ENCODE data around the gene FAXC. TPM values are rescaled to one million over a fixed set of nuclear protein-coding genes. Genes with fewer than 3 reads are reported as not detected.
A peak's percentile ranks its signal among the peaks of the same experiment; 100 is the strongest.

FAXC gene
- total RNA-seq, 1 experiment from 2014 or later: 12.9 TPM

GRCh38 chr6:99246602-99247001, 102.9 kb downstream of the FAXC start:
- POLR2A ChIA-PET: no interaction called here
- ATAC-seq: no peak
- Mint-ChIP-seq H3K27ac (no peak overlapping the region), H3K36me3 (no peaks in the 10 kb centered on the region), H3K9me3 (peaks cover 3% of the 10 kb centered on the region), H3K27me3 (ENCODE audit: low read depth) (no peaks in the 10 kb centered on the region; the same call in 1 of the 2 replicates), H3K4me1 (peaks cover 3% of the 10 kb centered on the region; the same call in 1 of the 2 replicates), H3K4me3 (no peak overlapping the region)
- TF ChIP-seq TEAD4 (CRISPR knock-in tag; IDR thresholded peaks at IDR 0.05) (no peak), ZNF263 (CRISPR knock-in tag; IDR thresholded peaks at IDR 0.05; ENCODE audit: low read depth) (no peak), ELF4 (CRISPR knock-in tag; IDR thresholded peaks at IDR 0.05; ENCODE audit: low read depth) (no peak), NR2C2 (CRISPR knock-in tag; IDR thresholded peaks at IDR 0.05) (no peak), OVOL2 (CRISPR knock-in tag; IDR thresholded peaks at IDR 0.05; ENCODE audit: borderline replicate concordance) (no peak), STAT6 (CRISPR knock-in tag; conservative IDR thresholded peaks at IDR 0.05; ENCODE audit: low read depth) (no peak), ZNF232 (CRISPR knock-in tag; IDR thresholded peaks at IDR 0.05) (no peak), ZNF425 (CRISPR knock-in tag; conservative IDR thresholded peaks at IDR 0.05) (no peak), ATF3 (CRISPR knock-in tag; conservative IDR thresholded peaks at IDR 0.05) (no peak), ZNF512 (CRISPR knock-in tag; IDR thresholded peaks at IDR 0.05; ENCODE audit: borderline replicate concordance) (no peak)
- TF ChIP-seq, protein P1, sequence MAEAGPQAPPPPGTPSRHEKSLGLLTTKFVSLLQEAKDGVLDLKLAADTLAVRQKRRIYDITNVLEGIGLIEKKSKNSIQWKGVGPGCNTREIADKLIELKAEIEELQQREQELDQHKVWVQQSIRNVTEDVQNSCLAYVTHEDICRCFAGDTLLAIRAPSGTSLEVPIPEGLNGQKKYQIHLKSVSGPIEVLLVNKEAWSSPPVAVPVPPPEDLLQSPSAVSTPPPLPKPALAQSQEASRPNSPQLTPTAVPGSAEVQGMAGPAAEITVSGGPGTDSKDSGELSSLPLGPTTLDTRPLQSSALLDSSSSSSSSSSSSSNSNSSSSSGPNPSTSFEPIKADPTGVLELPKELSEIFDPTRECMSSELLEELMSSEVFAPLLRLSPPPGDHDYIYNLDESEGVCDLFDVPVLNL (CRISPR knock-in tag; IDR thresholded peaks at IDR 0.05; ENCODE audit: borderline replicate concordance, low read depth): no peak
- DNase-seq (ENCODE audit: low spot score): no peak
- CTCF ChIA-PET: no interaction called here

DNA sequence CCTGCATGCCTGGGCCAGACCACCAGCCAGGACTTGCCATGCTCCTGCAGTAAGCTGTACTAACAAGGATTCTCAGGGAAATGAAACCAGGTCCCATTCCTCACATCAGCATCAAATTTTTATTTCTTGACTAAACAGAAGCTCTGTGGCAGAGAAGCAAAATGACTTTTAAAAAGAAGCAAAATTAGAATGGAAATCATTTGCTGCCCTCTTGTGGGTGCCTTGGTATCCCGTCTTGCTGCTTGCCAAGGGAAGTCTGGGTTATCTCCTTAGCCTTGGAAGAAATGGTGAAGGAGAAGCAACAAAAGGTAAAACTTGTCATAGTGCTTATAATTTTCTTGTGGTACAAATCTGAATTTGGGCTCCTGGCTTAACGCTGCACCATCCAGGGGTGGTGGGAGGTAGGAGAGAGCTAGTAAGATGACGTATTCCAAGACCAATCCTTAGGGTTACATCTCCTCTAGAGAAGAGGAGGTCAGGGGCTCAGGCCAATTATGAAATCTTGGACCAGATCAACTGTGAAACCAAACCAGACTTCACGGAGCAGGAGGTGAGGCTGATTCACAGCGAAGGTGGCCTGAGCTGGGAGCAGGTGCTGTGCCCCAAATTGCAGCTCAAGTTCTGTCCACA, 107.5 kb downstream of the FAXC start:
- CTCF ChIA-PET: interaction anchor here (0.5 to 2.9 kb wide), 30 partner anchors 10 to 395 kb away, joined by 3 to 37 read pairs (median 5); no protein-coding TSS in a partner anchor
- no peaks in the 10 kb centered on the region for H3K36me3 Mint-ChIP-seq
- no peak overlapping the region for H3K27ac Mint-ChIP-seq
- DNase-seq (ENCODE audit: low spot score): peak; percentile 37
- H3K9me3 Mint-ChIP-seq: peaks cover 3% of the 10 kb centered on the region
- POLR2A ChIA-PET: no interaction called here
- no peaks in the 10 kb centered on the region for H3K27me3 Mint-ChIP-seq (ENCODE audit: low read depth)
- TF ChIP-seq ZBTB21 (CRISPR knock-in tag; IDR thresholded peaks at IDR 0.05; ENCODE audit: borderline replicate concordance) (no peak), MXD4 (CRISPR knock-in tag; IDR thresholded peaks at IDR 0.05; ENCODE audit: borderline replicate concordance) (no peak)
- TF ChIP-seq, protein P2, sequence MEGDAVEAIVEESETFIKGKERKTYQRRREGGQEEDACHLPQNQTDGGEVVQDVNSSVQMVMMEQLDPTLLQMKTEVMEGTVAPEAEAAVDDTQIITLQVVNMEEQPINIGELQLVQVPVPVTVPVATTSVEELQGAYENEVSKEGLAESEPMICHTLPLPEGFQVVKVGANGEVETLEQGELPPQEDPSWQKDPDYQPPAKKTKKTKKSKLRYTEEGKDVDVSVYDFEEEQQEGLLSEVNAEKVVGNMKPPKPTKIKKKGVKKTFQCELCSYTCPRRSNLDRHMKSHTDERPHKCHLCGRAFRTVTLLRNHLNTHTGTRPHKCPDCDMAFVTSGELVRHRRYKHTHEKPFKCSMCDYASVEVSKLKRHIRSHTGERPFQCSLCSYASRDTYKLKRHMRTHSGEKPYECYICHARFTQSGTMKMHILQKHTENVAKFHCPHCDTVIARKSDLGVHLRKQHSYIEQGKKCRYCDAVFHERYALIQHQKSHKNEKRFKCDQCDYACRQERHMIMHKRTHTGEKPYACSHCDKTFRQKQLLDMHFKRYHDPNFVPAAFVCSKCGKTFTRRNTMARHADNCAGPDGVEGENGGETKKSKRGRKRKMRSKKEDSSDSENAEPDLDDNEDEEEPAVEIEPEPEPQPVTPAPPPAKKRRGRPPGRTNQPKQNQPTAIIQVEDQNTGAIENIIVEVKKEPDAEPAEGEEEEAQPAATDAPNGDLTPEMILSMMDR (IDR thresholded peaks at IDR 0.05): peak; percentile 38; the same call in 1 of the 2 replicates
- TF ChIP-seq, protein P3, sequence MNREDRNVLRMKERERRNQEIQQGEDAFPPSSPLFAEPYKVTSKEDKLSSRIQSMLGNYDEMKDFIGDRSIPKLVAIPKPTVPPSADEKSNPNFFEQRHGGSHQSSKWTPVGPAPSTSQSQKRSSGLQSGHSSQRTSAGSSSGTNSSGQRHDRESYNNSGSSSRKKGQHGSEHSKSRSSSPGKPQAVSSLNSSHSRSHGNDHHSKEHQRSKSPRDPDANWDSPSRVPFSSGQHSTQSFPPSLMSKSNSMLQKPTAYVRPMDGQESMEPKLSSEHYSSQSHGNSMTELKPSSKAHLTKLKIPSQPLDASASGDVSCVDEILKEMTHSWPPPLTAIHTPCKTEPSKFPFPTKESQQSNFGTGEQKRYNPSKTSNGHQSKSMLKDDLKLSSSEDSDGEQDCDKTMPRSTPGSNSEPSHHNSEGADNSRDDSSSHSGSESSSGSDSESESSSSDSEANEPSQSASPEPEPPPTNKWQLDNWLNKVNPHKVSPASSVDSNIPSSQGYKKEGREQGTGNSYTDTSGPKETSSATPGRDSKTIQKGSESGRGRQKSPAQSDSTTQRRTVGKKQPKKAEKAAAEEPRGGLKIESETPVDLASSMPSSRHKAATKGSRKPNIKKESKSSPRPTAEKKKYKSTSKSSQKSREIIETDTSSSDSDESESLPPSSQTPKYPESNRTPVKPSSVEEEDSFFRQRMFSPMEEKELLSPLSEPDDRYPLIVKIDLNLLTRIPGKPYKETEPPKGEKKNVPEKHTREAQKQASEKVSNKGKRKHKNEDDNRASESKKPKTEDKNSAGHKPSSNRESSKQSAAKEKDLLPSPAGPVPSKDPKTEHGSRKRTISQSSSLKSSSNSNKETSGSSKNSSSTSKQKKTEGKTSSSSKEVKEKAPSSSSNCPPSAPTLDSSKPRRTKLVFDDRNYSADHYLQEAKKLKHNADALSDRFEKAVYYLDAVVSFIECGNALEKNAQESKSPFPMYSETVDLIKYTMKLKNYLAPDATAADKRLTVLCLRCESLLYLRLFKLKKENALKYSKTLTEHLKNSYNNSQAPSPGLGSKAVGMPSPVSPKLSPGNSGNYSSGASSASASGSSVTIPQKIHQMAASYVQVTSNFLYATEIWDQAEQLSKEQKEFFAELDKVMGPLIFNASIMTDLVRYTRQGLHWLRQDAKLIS (CRISPR knock-in tag; IDR thresholded peaks at IDR 0.05; ENCODE audit: borderline replicate concordance): no peak
- TF ChIP-seq, protein P4, sequence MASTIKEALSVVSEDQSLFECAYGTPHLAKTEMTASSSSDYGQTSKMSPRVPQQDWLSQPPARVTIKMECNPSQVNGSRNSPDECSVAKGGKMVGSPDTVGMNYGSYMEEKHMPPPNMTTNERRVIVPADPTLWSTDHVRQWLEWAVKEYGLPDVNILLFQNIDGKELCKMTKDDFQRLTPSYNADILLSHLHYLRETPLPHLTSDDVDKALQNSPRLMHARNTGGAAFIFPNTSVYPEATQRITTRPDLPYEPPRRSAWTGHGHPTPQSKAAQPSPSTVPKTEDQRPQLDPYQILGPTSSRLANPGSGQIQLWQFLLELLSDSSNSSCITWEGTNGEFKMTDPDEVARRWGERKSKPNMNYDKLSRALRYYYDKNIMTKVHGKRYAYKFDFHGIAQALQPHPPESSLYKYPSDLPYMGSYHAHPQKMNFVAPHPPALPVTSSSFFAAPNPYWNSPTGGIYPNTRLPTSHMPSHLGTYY (CRISPR knock-in tag; IDR thresholded peaks at IDR 0.05): no peak
- peaks cover 5% of the 10 kb centered on the region; the same call in 1 of the 2 replicates for H3K4me1 Mint-ChIP-seq
- ATAC-seq: peak; percentile 61
- no peak overlapping the region for H3K4me3 Mint-ChIP-seq
